NCI-H345 (cell line): ENCODE results near the gene PLXNC1.

Experiments used
- DNase-seq: peaks from one replicate; lab custom pipeline; 2025; lab: John Stamatoyannopoulos, UW

The PLXNC1 gene

GRCh38 chr12:94157981-94158411 is 9.6 kb downstream of the PLXNC1 start:
- DNase-seq: peak; percentile 73

- no peak for DNase-seq
These were observed 10.3 kb downstream of the PLXNC1 start for GRCh38 chr12:94158666-94159065.

DNA sequence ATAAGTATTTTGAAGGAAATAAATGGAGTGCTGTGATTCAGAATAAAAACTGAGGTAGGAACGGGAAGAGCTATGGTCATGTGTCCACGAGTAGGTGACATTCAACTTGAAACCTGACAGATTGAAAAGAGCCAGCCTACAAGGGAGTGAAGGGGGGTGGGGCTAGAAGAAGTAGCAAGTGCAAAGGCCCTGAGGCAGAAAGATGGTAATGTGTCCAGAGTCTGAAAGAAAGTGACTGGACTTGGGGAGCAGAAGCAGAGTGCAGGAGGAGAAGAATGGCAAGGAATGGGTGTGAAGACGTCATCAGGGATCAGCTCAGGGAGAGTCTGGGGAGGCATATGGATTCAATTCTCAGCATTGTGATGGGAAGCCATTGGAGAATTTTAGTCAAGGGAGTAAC is 13.7 kb downstream of the PLXNC1 start:
- no peak for DNase-seq

GRCh38 chr12:94163850-94164249 is 15.5 kb downstream of the PLXNC1 start:
- DNase-seq: no peak

GRCh38 chr12:94165138-94165537 is 16.8 kb downstream of the PLXNC1 start:
- no peak for DNase-seq

GRCh38 chr12:94165670-94166364 is 17.4 kb downstream of the PLXNC1 start:
- DNase-seq: no peak

- no peak for DNase-seq
These were observed 18.8 kb downstream of the PLXNC1 start for GRCh38 chr12:94167071-94167755.

DNA sequence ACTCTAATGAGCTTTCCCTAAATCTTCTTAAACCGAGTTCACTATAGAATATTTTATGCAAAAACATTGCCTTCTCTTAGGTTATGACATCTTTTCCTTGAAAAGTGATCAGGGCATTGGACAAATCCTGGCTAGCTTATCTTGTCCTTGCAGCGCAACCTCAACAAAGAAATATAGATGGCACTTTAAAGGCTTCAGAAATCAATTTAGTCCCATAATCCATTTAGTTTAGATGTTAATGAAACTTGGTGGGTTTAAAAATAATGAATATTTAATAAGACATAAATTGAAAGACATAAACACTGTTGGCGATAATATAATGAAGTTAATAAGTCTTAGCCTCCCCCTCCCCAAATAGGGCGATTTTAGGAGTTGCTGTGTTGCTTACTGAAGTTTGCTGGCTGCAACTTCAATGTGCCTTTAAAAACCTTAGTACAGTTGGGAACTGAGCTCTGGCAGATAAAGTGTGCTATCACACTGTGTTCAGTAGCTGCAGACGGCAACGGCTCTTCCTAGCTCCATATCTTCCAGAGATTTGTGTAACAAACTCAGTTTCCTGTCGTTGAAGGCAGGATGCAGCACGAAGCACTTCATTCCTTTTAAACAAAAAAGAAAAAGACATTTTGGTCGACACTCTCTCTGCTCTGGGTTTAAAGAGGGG is 19.5 kb downstream of the PLXNC1 start:
- no peak for DNase-seq

GRCh38 chr12:94169495-94169894 is 21.1 kb downstream of the PLXNC1 start:
- no peak for DNase-seq

DNA sequence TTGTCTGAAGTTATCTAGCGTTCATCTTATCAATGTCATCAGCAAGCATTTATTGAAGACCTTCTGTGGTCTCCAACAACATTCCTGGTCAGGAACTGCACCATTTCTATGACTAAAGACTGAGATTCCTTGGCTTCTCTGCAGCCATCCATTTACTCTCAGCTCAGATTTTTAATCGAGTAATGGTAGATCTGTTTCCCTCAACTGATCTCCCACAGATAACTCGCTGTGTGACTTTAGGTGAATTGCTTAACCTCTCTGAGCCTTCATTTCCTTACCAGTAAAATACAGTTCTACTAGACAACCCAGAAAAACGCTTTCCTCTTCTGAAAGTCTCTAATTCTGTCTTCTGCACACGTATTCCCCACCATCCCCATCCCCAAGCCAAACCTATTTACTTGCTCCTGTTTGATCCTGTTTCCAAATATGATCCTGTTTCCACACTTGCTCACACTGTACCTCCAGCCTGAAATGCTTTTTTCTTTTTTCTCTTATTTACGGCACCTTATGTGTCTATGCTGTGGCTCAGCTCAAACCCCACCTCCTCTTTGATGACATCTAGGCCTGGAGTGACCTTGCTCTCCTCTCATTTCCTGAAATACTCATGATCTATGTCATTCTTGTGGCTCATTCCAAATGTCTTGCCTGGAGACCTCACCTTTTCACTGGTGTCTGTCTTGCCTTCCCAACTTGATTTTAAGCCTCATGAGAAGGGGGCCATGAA is 21.8 kb downstream of the PLXNC1 start:
- DNase-seq: no peak

DNA sequence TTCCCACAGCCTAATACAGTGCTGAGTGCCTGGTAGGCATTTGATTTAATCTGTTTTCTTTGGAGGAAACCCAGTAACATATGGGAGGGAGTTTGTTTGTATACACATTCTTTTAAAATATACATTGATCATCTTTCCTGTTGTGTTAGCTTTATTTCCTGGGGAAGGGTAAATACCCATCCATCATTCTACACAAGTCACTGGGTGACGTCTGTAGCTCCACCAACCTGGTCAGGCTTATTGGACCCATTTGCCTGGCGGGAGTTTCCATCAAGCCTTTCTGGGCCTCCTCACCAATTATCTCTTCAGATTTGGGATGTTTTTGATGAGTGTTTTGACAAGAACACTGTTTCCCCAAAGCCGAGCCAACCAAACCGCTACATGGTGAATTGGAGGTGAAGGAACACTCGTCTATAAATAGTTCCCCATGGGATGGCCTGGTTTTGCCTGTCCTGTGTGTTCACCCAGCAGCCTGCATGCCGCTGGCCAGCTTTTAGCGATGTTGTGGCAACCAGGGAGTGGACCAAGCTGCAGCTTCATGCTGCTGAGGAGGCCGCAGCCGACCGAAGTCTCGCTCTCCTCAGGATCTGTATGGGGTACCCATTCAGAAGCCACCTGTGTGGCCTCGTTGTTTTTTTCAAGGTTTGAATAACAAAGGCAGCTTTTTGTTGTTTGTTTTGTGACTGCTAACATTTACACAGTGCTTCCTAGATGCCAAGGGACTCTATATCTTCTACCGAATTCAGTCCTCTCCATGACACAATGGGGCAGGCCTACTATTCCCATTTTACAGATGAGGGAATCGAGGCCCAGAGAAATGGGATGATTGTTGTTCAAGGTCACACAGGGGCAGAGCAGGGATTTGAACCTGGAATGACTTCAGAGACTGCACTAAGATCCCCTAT is 22.6 kb downstream of the PLXNC1 start:
- no peak for DNase-seq

DNA sequence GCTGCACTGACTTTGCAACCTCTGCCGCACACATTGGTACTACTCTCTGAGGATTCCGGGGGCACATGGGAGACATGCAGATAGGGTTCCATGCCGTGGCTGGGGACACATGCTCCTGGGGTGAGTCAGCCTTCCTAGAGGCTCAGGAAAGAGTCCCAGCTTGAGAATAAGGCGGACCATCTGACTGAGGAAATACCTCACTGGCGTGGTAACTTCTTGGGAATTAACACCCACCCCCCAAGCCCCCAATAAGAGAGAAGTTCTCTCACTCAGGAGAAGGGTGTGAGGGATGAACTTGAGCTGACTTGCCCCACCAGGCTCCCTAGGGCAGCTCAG is 23.2 kb downstream of the PLXNC1 start:
- DNase-seq: no peak

DNA sequence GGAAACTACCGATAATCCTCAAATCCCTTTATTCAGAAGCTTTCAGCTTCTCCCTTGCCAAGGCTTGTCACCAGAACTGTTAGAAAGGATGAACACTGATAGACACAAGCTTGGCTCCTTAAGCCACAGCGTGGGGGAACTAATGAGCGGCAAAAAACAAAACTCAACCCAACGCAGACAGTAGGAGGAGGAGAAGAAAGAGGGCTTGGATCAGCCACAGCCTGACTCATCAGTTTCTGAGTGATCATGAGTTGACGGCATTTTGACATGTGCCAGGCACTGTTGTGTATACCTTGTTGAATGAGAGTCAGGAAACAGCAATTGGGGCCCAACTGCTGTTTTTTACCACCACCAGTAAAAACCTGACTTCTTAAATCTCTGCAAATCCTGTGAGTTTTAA is 23.7 kb downstream of the PLXNC1 start:
- no peak for DNase-seq

- no peak for DNase-seq
These were observed 24.6 kb downstream of the PLXNC1 start for GRCh38 chr12:94172973-94173372.

DNA sequence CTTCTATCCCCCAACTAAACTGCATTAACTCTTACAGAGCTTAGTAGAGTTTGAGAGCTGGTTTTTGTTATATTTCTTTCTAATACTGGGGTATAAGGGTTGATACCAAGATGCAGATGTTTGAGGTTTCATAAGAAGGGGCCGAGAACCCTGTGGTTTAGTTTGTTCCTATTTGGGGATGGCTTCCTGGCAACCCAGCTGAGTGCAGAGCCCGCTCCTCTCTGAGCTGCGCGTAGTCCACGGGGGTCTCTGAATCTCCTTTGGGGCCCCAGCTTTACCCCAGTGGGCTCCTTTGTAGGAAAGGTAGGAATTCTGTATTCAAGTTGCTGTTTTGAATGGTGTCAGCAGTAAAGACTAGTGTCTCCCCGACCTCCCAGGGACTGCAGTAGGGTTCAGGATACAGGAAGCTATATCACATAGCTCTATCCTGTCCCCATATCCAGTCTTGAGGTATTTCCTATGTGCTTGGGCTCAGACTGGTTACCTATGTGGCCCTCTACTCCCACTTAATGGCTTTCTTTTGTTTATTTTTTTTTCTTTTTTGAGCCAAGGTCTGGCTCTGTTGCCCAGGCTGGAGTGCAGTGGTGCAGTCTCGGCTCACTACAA is 25.4 kb downstream of the PLXNC1 start:
- no peak for DNase-seq

- DNase-seq: no peak
These were observed 26.2 kb downstream of the PLXNC1 start for GRCh38 chr12:94174576-94174975.

- DNase-seq: no peak
These were observed 27.6 kb downstream of the PLXNC1 start for GRCh38 chr12:94175763-94176668.

GRCh38 chr12:94178054-94178453 is 29.7 kb downstream of the PLXNC1 start:
- no peak for DNase-seq

- no peak for DNase-seq
These were observed 30.5 kb downstream of the PLXNC1 start for GRCh38 chr12:94178882-94179281.

GRCh38 chr12:94179723-94180122 is 31.3 kb downstream of the PLXNC1 start:
- no peak for DNase-seq
